ENCODE data around the gene SELENOP. TPM values are rescaled to one million over a fixed set of nuclear protein-coding genes. Genes with fewer than 3 reads are reported as not detected.

The SELENOP gene
- total and polyA plus RNA-seq, 9 of the 15 experiments (the other 6 are each of a cell fraction or from before 2014, with no cell fraction given): 3.2 to 6.3 (median 4.5) TPM

- Histone ChIP-seq H3K9me1 (ENCODE audit: control insufficient read depth, insufficient read depth, low read length) (no peaks in the 10 kb centered on the region), H3K79me2 (ENCODE audit: control insufficient read depth, insufficient read depth, low read length) (no peaks in the 10 kb centered on the region), H3K27ac (ENCODE audit: extremely low read depth, low read depth, low read length) (no peak overlapping the region), H3K4me3 (no peak overlapping the region), H3K9me3 (replicated peaks; ENCODE audit: control insufficient read depth, insufficient read depth, low read depth, low read length) (no peaks in the 10 kb centered on the region), H4K20me1 (replicated peaks; ENCODE audit: control insufficient read depth, insufficient read depth, low read length) (no peaks in the 10 kb centered on the region), H2AFZ (ENCODE audit: low read depth, low read length) (peak overlapping the region; percentile 73), H3K27me3 (ENCODE audit: control insufficient read depth in 2 of 2, insufficient read depth in 2 of 2, low read length in 2 of 2) (no peaks in the 10 kb centered on the region), H3K9ac (ENCODE audit: insufficient read depth in 1 of 2, low read depth in 2 of 2, low read length in 2 of 2) (0 out of 4 replicates have a peak overlapping the region, but pooled peaks of 1 of the 2 experiments have one; percentile 3), H3K36me3 (ENCODE audit: control insufficient read depth, insufficient read depth, low read length) (no peaks in the 10 kb centered on the region), H3K4me2 (ENCODE audit: insufficient read depth, low read length) (peak overlapping the region; percentile 7; the same call in 1 of the 2 replicates), H3K4me1 (replicated peaks in 1 of 2; ENCODE audit: control insufficient read depth in 2 of 2, insufficient read depth in 2 of 2, low read length in 2 of 2) (peaks cover 4 to 10% of the 10 kb centered on the region in 2 experiments; a peak in 4 of 5 replicates)
- intact Hi-C loops (cut with micrococcal nuclease) (no loop called here), in situ Hi-C loops (cut with MboI) (no loop called here)
- ChIA-PET CTCF (ENCODE audit: low intra/inter-chr PET ratio) (no interaction called here), POLR2A (interaction anchor here (0.7 to 1.6 kb wide), 3 partner anchors 10 to 105 kb away, joined by 3 read pairs; no protein-coding TSS in a partner anchor)
- FAIRE-seq: no peak
- BruUV-seq (replicated peaks): no TSS peak
- 10% methylated on average over 6 of the region's 6 CpGs for WGBS (ENCODE audit: insufficient coverage, low coverage, missing lambda C conversion rate)
- no peak for DNase-seq (ENCODE audit: extremely low read depth in 1 of 4, low spot score in 3 of 4)
- TF ChIP-seq MAFF (IDR thresholded peaks at IDR 0.05; ENCODE audit: low read length): peak; percentile 70
- no peak for TF ChIP-seq CEBPG (CRISPR knock-in tag; IDR thresholded peaks at IDR 0.05)
- peak; percentile 61 to 88 for TF ChIP-seq CEBPG (tag; conservative IDR thresholded peaks at IDR 0.05 in 1 of 2, IDR thresholded peaks at IDR 0.05 in 1 of 2)
- TF ChIP-seq STAT6 (CRISPR knock-in tag; IDR thresholded peaks at IDR 0.05): no peak
- TF ChIP-seq YY1 (IDR thresholded peaks at IDR 0.05; ENCODE audit: borderline replicate concordance in 1 of 3, control insufficient read depth in 1 of 3, extremely low read depth in 1 of 3, insufficient read depth in 3 of 3, insufficient read length in 1 of 3, insufficient replicate concordance in 2 of 3, low read depth in 1 of 3, low read length in 2 of 3): peak in 1 of 3 experiments; percentile 57
- TF ChIP-seq EGR1 (conservative IDR thresholded peaks at IDR 0.05): no peak
- peak; percentile 51; the same call in 1 of the 2 replicates for TF ChIP-seq MAFK (IDR thresholded peaks at IDR 0.05; ENCODE audit: low read length)
- TF ChIP-seq VEZF1 (CRISPR knock-in tag; IDR thresholded peaks at IDR 0.05): peak; percentile 37; the same call in 1 of the 2 replicates
- no peak for TF ChIP-seq ZNF644 (tag; IDR thresholded peaks at IDR 0.05; ENCODE audit: low read depth)
- peak; percentile 95 for TF ChIP-seq CEBPB (tag; IDR thresholded peaks at IDR 0.05)
- TF ChIP-seq MAFG (tag; conservative IDR thresholded peaks at IDR 0.05): peak; percentile 82
- TF ChIP-seq ZNF316 (IDR thresholded peaks at IDR 0.05): peak; percentile 87
- TF ChIP-seq TEAD4 (IDR thresholded peaks at IDR 0.05; ENCODE audit: low read length): peak; percentile 42; the same call in 1 of the 2 replicates
- no peak for TF ChIP-seq TEAD4 (CRISPR knock-in tag; IDR thresholded peaks at IDR 0.05; ENCODE audit: borderline replicate concordance)
- TF ChIP-seq C11orf30 (IDR thresholded peaks at IDR 0.05; ENCODE audit: low read depth): peak; percentile 78
- peak; percentile 41 for ATAC-seq
Observed at GRCh38 chr5:42840269-42840668, 28.6 kb upstream of the SELENOP start.

Data from K562 (cell line).